ENCODE results near the gene IL1RAPL1. TPM values are rescaled to one million over a fixed set of nuclear protein-coding genes. Genes with fewer than 3 reads are reported as not detected.

Gene IL1RAPL1
- total RNA-seq, 1 donor from 2014 or later, result not detected

DNA sequence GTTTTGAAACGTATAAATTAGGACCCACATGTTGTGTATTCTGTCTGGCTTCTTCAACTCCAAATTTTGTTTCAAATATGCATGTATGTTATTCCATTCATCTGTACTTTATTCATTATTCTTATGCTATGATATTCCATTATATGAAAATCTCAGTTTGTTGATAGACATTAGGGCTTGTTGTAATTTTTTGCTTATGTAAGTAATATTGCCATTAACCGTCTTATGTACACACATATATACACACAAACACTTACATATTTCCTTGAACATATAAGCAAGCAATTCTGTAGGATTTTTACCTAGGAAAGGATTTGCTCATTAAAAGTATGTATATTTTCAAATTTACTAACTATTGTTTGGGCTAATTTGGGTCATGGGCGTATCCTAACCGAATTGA is 820.1 kb downstream of the IL1RAPL1 start:
- no peak for DNase-seq (ENCODE audit: low spot score)

DNA sequence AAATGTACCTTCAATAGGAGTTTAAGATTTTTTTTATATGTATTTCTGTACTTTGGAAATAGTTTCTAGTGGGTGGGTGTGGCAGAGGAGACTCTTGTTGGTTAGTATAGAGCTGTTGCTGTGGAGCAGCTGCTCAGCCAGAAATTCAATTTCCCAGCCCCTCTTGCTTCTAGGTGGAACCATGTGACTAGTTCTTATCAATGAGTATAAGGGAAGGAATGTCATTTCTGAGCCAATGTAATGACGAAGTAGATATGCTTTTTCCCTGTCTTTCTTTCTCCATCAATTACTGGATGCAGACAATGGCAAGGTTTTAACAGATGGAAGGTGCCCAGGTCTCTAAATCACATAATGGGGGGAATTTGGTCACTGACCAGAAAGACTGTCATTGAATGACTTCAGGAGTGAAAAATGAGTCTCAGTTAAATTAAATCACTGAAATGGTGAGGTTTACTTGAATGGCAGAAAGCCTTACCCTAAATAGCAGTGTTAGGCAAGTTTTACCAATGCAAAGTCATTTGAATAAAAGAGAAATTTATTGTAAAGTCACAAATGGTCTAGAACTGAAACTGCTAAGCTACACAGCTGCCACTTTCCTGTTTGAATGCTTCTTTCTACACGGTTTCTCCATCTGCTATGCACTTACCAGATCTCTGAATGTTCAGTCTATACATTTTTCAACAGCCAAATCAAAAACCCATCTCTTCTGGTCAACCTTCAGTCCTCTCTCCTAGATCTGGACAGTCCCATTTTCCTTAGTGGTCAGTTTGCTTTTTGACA is 832.7 kb downstream of the IL1RAPL1 start:
- no peak for DNase-seq (ENCODE audit: low spot score)

DNA sequence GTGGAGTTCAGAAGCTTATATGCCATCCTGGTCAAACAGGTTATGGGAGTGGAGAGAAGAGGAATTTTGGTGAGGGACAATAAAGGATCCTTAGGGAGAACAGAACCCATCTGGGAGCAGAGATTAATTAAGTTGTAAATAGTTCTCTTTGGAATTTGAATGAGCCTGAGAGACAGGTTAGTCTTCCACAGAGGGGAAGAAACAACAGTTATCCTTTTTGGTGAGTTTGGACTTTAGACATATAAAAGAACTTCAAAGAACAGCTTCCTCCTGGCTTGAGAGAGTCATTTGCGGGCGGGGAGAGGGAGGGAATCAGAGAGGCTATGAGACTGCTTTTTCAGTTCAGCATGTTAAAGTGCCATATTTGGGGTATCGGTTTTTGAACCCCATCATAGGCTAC is 834.8 kb downstream of the IL1RAPL1 start:
- no peak for DNase-seq (ENCODE audit: low spot score)

DNA sequence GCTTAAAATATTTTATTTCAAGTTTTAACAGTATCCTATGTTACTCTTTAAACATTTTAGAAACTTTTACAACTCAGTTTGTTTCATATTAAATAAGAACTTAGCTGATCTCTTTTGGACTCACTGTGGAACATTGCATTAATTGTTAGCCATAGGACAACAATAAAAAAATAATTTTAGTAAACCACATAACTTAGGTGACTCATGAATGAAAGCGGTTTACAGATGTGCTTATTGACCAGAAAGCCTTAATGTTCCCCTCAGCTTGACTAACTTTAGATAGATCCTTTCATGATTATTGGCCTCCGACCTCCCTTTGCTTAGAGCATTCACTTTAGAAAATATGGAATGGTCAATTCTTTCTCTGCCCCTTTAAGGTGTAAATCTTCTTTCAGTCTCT is 844.6 kb downstream of the IL1RAPL1 start:
- no peak for DNase-seq (ENCODE audit: low spot score)

- no peak for DNase-seq (ENCODE audit: low spot score)
These were observed 845.3 kb downstream of the IL1RAPL1 start for GRCh38 chrX:29432534-29432933.

DNA sequence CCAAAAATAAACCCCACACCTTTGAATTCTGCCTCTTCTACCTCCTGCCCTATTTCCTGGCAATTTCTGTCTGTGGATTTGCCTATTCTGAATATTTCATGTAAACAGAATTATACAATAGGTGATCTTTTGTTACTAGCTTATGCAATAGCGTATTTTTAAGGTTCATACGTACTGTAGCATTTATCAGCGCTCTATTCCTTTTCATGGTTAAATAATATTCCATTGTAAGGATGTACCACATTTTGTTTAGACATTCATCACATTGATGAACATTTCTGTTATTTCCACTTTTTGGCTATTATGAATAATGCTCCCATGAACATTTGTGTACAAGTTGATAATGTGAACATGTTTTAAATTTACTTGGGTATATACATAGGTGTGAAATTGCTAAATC is 847.7 kb downstream of the IL1RAPL1 start:
- no peak for DNase-seq (ENCODE audit: low spot score)

DNA sequence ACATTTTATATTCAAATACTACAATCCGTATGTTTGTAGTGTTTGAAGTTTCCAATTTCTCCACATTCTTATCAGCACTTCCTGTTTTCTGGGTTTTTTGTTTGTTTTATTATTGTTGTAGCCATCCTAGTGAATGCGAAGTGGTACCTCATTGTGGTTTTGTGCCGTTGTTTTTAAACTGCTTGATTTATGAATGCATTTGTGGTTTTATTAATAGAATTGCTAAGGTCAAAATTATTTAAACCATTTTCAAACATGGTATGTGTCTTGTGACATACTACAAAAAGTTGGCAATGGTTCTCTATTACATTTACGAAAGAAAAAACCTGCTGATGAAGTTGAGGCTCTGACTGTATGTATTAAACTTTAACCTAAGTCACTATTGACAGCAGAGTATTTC is 848.1 kb downstream of the IL1RAPL1 start:
- no peak for DNase-seq (ENCODE audit: low spot score)

- no peak for DNase-seq (ENCODE audit: low spot score)
These were observed 860.6 kb downstream of the IL1RAPL1 start for GRCh38 chrX:29447867-29448266.

DNA sequence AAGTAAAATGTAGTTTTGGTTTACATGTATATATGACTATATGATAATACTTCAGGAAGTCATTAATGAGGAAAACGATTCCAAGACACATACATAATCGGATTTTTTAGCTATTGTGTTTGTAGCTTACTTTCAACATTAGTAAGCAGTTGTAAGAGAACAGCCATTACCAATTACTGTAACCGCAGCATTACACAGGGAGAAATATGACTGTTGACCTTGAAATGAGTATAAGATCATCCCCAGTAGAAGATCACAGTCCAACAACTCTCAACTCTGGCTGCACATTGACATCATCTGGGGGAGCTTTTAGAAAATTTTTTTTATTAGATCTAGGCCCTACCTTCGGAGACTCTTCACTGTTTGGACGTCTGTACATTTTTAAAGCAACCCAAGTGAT is 866.1 kb downstream of the IL1RAPL1 start:
- DNase-seq (ENCODE audit: low spot score), result no peak

GRCh38 chrX:29455702-29456101 is 868.5 kb downstream of the IL1RAPL1 start:
- DNase-seq (ENCODE audit: low spot score), result no peak

GRCh38 chrX:29461039-29461438 is 873.8 kb downstream of the IL1RAPL1 start:
- DNase-seq (ENCODE audit: low spot score), result no peak

DNA sequence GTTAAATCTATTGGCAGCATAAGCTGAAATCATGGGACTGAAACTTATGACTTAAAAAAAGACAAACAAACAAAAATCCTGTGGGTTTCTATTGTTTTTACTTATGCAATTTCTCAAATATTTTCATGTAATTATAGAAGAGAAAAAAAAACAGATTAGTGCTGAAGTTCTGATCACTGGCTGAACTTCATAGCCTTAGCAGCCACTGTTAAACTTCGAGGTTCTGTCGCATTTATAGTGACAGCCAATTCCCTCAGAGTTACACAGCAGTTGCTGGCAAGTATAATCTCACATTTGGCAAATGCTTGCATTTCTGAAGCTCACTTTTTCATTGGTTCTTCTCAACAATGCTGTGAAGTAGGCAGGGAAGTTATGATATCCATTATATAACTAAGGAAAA is 879.2 kb downstream of the IL1RAPL1 start:
- DNase-seq (ENCODE audit: low spot score), result no peak

DNA sequence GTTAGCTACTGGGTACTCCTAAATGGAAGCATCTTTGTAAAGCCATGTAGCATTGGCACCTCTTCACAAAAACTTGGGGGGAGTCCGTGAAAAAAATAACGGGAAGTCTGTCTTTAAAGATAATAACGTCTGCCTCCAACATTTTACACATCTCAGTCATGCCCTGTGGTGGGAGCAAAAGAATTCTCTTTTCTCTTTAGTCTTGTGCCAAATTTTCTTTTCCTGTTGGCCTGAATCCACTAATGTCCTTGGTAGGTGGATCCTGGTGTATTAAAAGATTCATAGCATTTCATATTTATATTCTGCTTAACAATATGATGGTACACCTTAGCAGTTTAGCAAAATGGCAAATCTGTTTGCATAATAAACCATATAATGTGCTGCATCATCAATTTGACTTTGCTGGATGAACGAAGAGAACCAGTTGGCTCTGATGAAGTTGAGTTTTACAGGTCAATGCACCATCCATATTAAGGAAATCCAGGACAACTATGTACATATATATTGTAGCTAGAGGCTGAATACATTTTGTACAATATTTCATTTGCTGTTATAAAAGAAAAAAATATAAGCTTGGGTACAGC is 881.8 kb downstream of the IL1RAPL1 start:
- no peak for DNase-seq (ENCODE audit: low spot score)

GRCh38 chrX:29470030-29470429 is 882.8 kb downstream of the IL1RAPL1 start:
- no peak for DNase-seq (ENCODE audit: low spot score)

DNA sequence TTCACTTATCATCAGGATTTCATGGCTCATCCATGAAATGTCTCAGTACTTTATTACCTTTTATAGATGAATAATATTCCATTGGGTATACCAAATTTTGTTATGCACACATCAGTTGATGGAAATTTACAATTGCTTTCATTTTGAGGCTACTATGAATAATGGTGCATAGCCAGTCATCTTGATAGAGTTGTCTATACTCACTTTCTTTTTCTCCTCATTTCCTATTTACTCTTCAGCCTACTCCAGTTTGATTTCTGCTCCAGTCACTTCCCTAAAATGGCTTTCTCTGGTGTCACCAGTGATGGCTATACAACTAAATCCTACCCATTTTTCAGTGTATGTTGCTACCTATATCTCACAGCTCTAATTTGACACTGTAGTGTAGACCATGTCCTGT is 884.6 kb downstream of the IL1RAPL1 start:
- DNase-seq (ENCODE audit: low spot score), result no peak

GRCh38 chrX:29477878-29478277 is 890.6 kb downstream of the IL1RAPL1 start:
- DNase-seq (ENCODE audit: low spot score), result no peak

- no peak for DNase-seq (ENCODE audit: low spot score)
These were observed 891.3 kb downstream of the IL1RAPL1 start for GRCh38 chrX:29478336-29479069.

DNA sequence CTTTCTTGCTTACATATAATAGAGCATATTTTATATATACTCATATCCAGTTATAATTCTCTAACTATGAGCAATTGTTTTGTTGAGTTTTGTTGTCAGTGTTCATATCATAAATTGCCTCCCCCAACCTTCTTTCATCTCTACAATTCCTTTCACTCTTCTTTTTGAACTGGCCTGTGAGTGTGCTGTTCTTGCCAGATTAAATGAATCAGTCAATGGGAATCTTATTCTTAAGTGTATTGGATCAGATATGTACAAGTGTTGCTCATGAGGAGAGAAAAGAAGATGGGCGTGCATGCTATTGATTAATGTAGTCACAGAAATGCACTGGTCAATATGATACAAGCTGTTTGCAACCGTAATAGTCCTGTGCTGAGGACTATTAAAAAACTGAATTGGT is 900.0 kb downstream of the IL1RAPL1 start:
- DNase-seq (ENCODE audit: low spot score), result no peak

- DNase-seq (ENCODE audit: low spot score), result no peak
These were observed 900.5 kb downstream of the IL1RAPL1 start for GRCh38 chrX:29487714-29488113.

DNA sequence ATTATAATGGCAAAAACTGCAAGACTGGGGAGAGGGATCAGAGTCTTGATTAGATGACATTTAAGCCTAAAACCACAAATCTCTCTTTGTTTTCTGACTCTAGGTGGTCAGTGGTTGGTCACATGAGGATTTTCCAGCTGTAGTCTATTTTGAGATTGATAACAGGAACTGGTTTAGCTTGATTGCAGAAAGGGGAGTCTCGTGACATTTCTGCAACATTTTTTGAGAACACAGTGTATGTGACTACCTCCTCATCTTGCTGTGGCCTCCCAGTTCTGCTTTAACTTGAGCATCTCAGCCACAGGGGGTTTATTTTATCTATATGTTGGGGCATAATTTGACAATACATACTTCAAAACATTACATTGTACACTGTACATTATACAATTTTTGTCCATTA is 901.7 kb downstream of the IL1RAPL1 start:
- no peak for DNase-seq (ENCODE audit: low spot score)

DNA sequence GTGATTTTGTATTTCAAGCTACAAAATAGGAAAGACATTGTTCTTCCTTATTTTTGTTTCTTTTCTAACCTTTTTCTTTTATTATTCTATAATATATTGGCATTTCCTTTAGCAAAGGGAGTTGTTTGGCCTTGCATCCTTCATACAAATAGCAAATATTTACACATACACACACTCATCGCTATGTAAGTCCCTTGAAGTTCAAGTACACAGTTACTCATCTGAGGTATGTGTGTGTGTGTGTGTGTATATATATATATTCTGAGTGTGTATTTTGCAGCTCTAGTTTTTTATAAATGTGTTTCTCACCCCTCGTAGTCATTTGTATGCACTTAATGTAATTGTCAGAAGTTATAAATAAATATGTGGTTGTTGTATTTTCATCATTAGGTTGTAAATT is 903.4 kb downstream of the IL1RAPL1 start:
- no peak for DNase-seq (ENCODE audit: low spot score)

DNA sequence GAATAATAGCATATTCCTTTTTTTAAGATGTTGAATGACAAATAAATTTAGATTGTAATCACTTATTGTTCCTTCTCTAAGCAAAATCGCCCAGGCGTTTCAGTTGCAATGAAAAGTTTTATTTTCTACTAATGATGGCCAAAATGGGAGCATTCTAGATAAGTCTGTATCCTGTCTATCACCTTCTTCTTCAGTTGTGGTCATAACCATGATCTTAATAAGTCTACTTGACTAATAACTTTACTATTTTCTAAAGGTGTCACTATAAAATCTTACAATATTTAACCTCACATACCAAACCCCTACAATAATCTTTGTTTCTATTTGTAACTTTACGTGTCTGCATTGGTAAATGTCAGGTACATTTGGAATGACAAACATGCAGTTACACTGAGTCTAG is 904.4 kb downstream of the IL1RAPL1 start:
- no peak for DNase-seq (ENCODE audit: low spot score)
